GM18502 (cell line): ENCODE measurements around the gene PRPSAP2.

Experiments used
- ATAC-seq: cut with Tn5 transposase; IDR thresholded peaks from one replicate; pipeline ENCODE4 v1.9.1; 2021; ENCODE audit warnings: mild to moderate bottlenecking; ENCODE audit not compliant: unreplicated experiment, poor library complexity

Gene PRPSAP2

GRCh38 chr17:18960241-18960665, 102.3 kb downstream of the PRPSAP2 start:
- no peak for ATAC-seq

- ATAC-seq = peak; percentile 63
These were observed 103.0 kb downstream of the PRPSAP2 start for GRCh38 chr17:18960803-18961511.

- ATAC-seq = no peak
These were observed 103.9 kb downstream of the PRPSAP2 start for GRCh38 chr17:18961634-18962493.

GRCh38 chr17:18962494-18962815, 104.5 kb downstream of the PRPSAP2 start:
- no peak for ATAC-seq

GRCh38 chr17:18963126-18964017, 105.4 kb downstream of the PRPSAP2 start:
- no peak for ATAC-seq

GRCh38 chr17:18964018-18964351, 106.1 kb downstream of the PRPSAP2 start:
- no peak for ATAC-seq

GRCh38 chr17:18964550-18964949, 106.6 kb downstream of the PRPSAP2 start:
- no peak for ATAC-seq

GRCh38 chr17:18965530-18966236, 107.8 kb downstream of the PRPSAP2 start:
- ATAC-seq = no peak

- no peak for ATAC-seq
These were observed 109.1 kb downstream of the PRPSAP2 start for GRCh38 chr17:18966831-18967624.

GRCh38 chr17:18967916-18968315, 110.0 kb downstream of the PRPSAP2 start:
- ATAC-seq = no peak

GRCh38 chr17:18968345-18968744, 110.4 kb downstream of the PRPSAP2 start:
- ATAC-seq = no peak

- ATAC-seq = no peak
These were observed 111.3 kb downstream of the PRPSAP2 start for GRCh38 chr17:18968945-18969887.

- ATAC-seq = no peak
These were observed 112.9 kb downstream of the PRPSAP2 start for GRCh38 chr17:18970582-18971480.

GRCh38 chr17:18971801-18972200, 113.9 kb downstream of the PRPSAP2 start:
- no peak for ATAC-seq

GRCh38 chr17:18974407-18975149, 116.6 kb downstream of the PRPSAP2 start:
- ATAC-seq = no peak

GRCh38 chr17:18975597-18975996, 117.7 kb downstream of the PRPSAP2 start:
- no peak for ATAC-seq

- no peak for ATAC-seq
These were observed 118.3 kb downstream of the PRPSAP2 start for GRCh38 chr17:18976201-18976600.
